Activated CD4-positive, alpha-beta T cell treated with anti-CD3 and anti-CD28 coated beads, Interleukin-2, amount 10 ng/mL, durations not matched to agents 7 days and 5 days (primary cell): ENCODE results near the gene ADCYAP1R1. TPM values are rescaled to one million over a fixed set of nuclear protein-coding genes. Genes with fewer than 3 reads are reported as not detected.

Experiments used
- CTCF ChIA-PET: fragments of 350-600 bp; sonication (Branson Sonifier 250); formaldehyde crosslinking; loops from one replicate; lab custom pipeline; 2021; ENCODE audit warnings: antibody characterized with exemption; lab: Charles Lee
- POLR2A ChIA-PET: fragments of 350-600 bp; sonication (Branson Sonifier 250); formaldehyde crosslinking; loops from one replicate; lab custom pipeline; 2021; ENCODE audit warnings: antibody characterized with exemption; lab: Charles Lee
- DNase-seq: peaks from one replicate; pipeline ENCODE4 v3.0.0-alpha.2; 2020
- H3K27ac Mint-ChIP-seq: one replicate; pipeline ENCODE4 v1.8.0; 2021; ENCODE audit warnings: mild to moderate bottlenecking, moderate library complexity, mixed read lengths
- H3K27me3 Mint-ChIP-seq: one replicate; pipeline ENCODE4 v1.8.0; 2021; ENCODE audit warnings: mixed read lengths
- H3K36me3 Mint-ChIP-seq: one replicate; pipeline ENCODE4 v1.8.0; 2021; ENCODE audit warnings: low read depth, mixed read lengths
- H3K4me1 Mint-ChIP-seq: one replicate; pipeline ENCODE4 v1.8.0; 2021; ENCODE audit warnings: mixed read lengths
- H3K4me3 Mint-ChIP-seq: one replicate; pipeline ENCODE4 v1.8.0; 2021; ENCODE audit warnings: mild to moderate bottlenecking, moderate library complexity, mixed read lengths
- H3K9me3 Mint-ChIP-seq: one replicate; pipeline ENCODE4 v1.8.0; 2021; ENCODE audit warnings: mixed read lengths
- total RNA-seq, 2 experiments: library from RNA; stranded (reverse); gene quantifications; one replicate each; pipeline ENCODE4 v1.2.3, GENCODE V29; 2021

Gene ADCYAP1R1
- total RNA-seq, 2 experiments from 2014 or later: not detected

DNA sequence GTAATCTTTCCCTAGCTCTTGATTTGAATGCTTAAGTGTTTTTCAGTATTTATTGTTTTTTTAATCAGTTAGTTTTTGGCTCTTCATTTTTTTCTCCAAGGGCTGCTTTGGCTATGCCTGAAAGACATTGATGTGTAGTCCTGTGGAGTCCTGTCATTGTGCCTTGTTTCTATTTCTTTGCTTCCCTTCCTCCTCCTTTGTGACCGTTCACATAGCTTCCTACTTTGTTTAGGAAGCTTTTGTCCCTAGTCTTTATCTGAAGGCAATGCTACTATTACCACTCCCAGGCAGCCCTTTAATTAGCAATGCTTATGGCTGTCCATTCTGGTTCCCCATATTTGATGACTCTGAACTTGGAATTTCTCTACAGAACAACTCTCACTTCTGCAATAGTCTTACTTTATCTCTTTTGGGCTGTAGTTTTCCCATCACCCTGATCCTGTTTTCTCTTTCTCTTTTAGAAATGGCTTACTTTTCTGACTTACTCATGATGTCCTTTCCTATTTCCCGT is 39.9 kb downstream of the ADCYAP1R1 start:
- Mint-ChIP-seq H3K4me3 (no peak overlapping the region), H3K27ac (no peak overlapping the region), H3K4me1 (no peaks in the 10 kb centered on the region), H3K36me3 (no peaks in the 10 kb centered on the region), H3K9me3 (no peaks in the 10 kb centered on the region), H3K27me3 (peaks cover 18% of the 10 kb centered on the region)
- DNase-seq: no peak
- POLR2A ChIA-PET: no interaction called here
- CTCF ChIA-PET: no interaction called here

DNA sequence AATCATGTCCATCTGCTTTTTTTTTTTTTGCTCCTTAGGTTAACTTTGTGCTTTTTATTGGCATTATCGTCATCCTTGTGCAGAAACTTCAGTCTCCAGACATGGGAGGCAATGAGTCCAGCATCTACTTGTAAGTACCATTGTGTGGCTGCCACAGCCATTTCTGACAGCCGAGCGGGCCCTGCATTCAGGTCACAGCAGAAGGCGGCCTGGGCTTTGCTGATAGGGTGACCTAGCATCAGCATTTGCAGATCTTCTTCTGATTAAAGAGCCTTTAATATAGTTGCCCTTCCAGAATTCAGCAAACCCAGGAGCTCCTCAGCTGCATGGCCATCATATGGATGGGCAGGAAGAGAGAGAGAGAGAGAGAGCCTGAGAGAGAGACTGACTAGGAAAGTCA is 40.5 kb downstream of the ADCYAP1R1 start:
- no peaks in the 10 kb centered on the region for H3K9me3 Mint-ChIP-seq
- H3K36me3 Mint-ChIP-seq: no peaks in the 10 kb centered on the region
- no peaks in the 10 kb centered on the region for H3K4me1 Mint-ChIP-seq
- H3K4me3 Mint-ChIP-seq: no peak overlapping the region
- DNase-seq: no peak
- no peak overlapping the region for H3K27ac Mint-ChIP-seq
- ChIA-PET CTCF (no interaction called here), POLR2A (no interaction called here)
- peaks cover 18% of the 10 kb centered on the region for H3K27me3 Mint-ChIP-seq

GRCh38 chr7:31093282-31093681 is 41.2 kb downstream of the ADCYAP1R1 start:
- Mint-ChIP-seq H3K27ac (no peak overlapping the region), H3K4me1 (no peaks in the 10 kb centered on the region), H3K36me3 (no peaks in the 10 kb centered on the region), H3K27me3 (peaks cover 18% of the 10 kb centered on the region), H3K9me3 (no peaks in the 10 kb centered on the region), H3K4me3 (no peak overlapping the region)
- ChIA-PET CTCF (no interaction called here), POLR2A (no interaction called here)
- no peak for DNase-seq

- no peak overlapping the region for H3K27ac Mint-ChIP-seq
- H3K4me3 Mint-ChIP-seq: no peak overlapping the region
- CTCF ChIA-PET: interaction anchor here (0.7 kb wide), 1 partner anchor 1621 kb away, joined by 3 read pairs; no protein-coding TSS in a partner anchor
- no peaks in the 10 kb centered on the region for H3K36me3 Mint-ChIP-seq
- POLR2A ChIA-PET: no interaction called here
- no peaks in the 10 kb centered on the region for H3K9me3 Mint-ChIP-seq
- H3K4me1 Mint-ChIP-seq: no peaks in the 10 kb centered on the region
- peaks cover 15% of the 10 kb centered on the region for H3K27me3 Mint-ChIP-seq
- DNase-seq: no peak
Observed at GRCh38 chr7:31094271-31094670, 42.2 kb downstream of the ADCYAP1R1 start.

DNA sequence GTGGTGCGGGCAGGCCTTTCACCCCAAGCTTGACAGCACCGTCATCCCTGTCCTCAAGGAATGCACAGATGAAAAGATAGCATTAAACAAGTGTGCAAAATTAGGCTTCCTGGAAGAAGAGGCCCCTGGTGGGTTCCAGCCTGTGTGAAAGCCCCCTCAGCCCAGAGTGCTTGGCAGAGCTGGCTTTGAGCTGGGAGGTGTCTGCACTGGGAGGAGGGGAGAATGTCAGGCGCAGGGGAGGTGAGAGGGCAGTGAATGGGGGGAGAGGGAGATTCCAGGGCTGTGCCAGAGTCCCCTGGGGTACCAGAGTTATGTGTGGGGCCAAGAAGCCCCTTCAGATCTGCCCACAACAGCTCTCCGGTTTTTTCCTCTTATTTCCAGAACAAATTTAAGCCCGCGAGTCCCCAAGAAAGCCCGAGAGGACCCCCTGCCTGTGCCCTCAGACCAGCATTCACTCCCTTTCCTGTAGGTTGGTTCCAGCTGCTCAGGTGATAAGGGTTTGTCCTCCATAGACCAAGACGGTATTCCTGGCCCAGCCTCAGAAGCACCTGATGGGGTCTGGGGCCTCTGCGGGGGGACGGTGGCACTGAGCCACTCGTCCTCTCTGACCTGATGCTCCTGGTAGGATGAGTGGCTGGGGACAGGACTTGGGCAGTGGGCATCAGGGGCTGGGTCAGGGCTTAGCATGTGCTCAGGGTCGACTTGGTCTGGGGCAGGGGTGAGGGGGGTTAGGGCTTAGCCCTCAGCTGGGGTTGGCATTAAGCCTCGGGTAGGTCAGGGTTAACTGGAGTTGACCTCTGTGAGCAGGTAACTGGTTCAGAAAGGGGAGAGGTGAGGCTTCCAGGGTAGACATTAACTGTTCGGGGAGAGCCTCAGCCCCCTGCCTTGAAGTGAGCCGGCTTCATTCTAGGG is 43.4 kb downstream of the ADCYAP1R1 start:
- ChIA-PET POLR2A (no interaction called here), CTCF (no interaction called here)
- Mint-ChIP-seq H3K9me3 (no peaks in the 10 kb centered on the region), H3K36me3 (no peaks in the 10 kb centered on the region), H3K4me1 (no peaks in the 10 kb centered on the region), H3K4me3 (no peak overlapping the region), H3K27me3 (peaks cover 10% of the 10 kb centered on the region), H3K27ac (no peak overlapping the region)
- no peak for DNase-seq

DNA sequence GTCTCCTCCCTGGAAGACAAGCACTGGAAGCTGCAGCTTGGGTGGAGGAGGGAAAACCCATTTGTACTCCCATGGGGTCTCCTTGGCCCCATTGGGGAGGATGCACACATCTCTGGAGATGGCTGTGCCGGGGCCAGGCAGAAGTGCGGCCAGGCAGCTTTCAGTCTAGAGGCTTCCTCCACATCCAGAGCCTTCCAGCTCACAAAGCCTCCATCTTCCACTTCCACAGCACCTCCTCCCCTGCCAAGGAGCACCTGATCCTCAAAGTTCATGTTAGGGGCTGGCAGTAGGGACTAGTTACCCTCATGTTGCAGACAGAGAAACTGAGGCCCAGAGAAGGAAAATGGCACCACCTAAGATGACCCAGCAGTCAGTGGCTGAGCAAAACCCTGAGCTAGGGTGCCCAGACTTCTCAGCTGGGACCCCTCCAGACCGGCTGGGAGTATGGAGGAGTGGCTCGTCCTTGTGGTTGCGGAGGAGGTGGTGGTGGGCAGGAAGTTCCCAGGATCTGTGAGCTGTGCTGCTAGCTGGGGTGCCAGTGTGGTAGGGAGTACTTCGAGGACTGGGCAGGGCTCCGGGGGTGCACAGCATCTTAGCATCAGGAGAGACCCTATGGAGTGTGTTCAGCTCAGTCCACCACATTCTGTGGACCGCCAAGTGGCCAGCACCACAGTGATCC is 44.2 kb downstream of the ADCYAP1R1 start:
- Mint-ChIP-seq H3K4me1 (no peaks in the 10 kb centered on the region), H3K36me3 (no peaks in the 10 kb centered on the region), H3K4me3 (no peak overlapping the region), H3K27ac (no peak overlapping the region), H3K27me3 (peaks cover 7% of the 10 kb centered on the region), H3K9me3 (no peaks in the 10 kb centered on the region)
- POLR2A ChIA-PET: no interaction called here
- CTCF ChIA-PET: no interaction called here
- DNase-seq: no peak

- peaks cover 6% of the 10 kb centered on the region for H3K27me3 Mint-ChIP-seq
- H3K4me3 Mint-ChIP-seq: no peak overlapping the region
- H3K4me1 Mint-ChIP-seq: no peaks in the 10 kb centered on the region
- no peak overlapping the region for H3K27ac Mint-ChIP-seq
- CTCF ChIA-PET: no interaction called here
- no peaks in the 10 kb centered on the region for H3K9me3 Mint-ChIP-seq
- no peaks in the 10 kb centered on the region for H3K36me3 Mint-ChIP-seq
- no peak for DNase-seq
- POLR2A ChIA-PET: no interaction called here
Observed at GRCh38 chr7:31096877-31097258, 44.8 kb downstream of the ADCYAP1R1 start.

- H3K4me3 Mint-ChIP-seq: no peak overlapping the region
- H3K27ac Mint-ChIP-seq: no peak overlapping the region
- DNase-seq: no peak
- CTCF ChIA-PET: interaction anchor here (0.8 kb wide), 1 partner anchor 162 kb away, joined by 3 read pairs; no protein-coding TSS in a partner anchor
- POLR2A ChIA-PET: no interaction called here
- no peaks in the 10 kb centered on the region for H3K27me3 Mint-ChIP-seq
- H3K4me1 Mint-ChIP-seq: no peaks in the 10 kb centered on the region
- H3K9me3 Mint-ChIP-seq: no peaks in the 10 kb centered on the region
- H3K36me3 Mint-ChIP-seq: no peaks in the 10 kb centered on the region
Observed at GRCh38 chr7:31098642-31099360, 46.7 kb downstream of the ADCYAP1R1 start.

GRCh38 chr7:31099451-31100444 is 47.6 kb downstream of the ADCYAP1R1 start:
- Mint-ChIP-seq H3K27me3 (no peaks in the 10 kb centered on the region), H3K4me1 (no peaks in the 10 kb centered on the region), H3K4me3 (no peak overlapping the region), H3K27ac (no peak overlapping the region), H3K9me3 (no peaks in the 10 kb centered on the region), H3K36me3 (no peaks in the 10 kb centered on the region)
- ChIA-PET CTCF (interaction anchor here (0.8 kb wide), 1 partner anchor 163 kb away, joined by 3 read pairs; no protein-coding TSS in a partner anchor), POLR2A (no interaction called here)
- no peak for DNase-seq

DNA sequence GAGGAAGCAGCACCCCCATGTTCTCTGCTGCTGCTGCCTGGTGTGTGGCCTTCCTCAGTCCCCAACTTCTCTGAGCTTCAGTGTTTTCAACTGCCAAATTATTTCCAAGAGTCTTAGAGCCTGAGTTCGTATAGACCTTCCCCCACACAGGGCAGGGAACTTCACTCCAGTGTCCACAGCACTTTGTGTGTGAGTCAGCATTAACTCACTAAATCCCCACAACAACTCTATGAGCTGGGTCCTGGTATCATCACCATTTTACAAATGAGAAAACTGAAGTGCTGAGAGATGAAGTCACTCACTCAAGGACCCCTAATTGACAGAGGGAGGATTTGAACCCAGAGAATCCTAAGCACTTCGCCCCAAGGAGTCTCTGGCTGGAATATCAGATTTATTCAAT is 48.3 kb downstream of the ADCYAP1R1 start:
- ChIA-PET POLR2A (no interaction called here), CTCF (no interaction called here)
- DNase-seq: no peak
- no peaks in the 10 kb centered on the region for H3K9me3 Mint-ChIP-seq
- H3K36me3 Mint-ChIP-seq: no peaks in the 10 kb centered on the region
- H3K4me1 Mint-ChIP-seq: no peaks in the 10 kb centered on the region
- H3K27ac Mint-ChIP-seq: no peak overlapping the region
- no peak overlapping the region for H3K4me3 Mint-ChIP-seq
- H3K27me3 Mint-ChIP-seq: no peaks in the 10 kb centered on the region

GRCh38 chr7:31100871-31101270 is 48.8 kb downstream of the ADCYAP1R1 start:
- POLR2A ChIA-PET: no interaction called here
- Mint-ChIP-seq H3K27ac (no peak overlapping the region), H3K9me3 (no peaks in the 10 kb centered on the region), H3K27me3 (no peaks in the 10 kb centered on the region), H3K4me1 (no peaks in the 10 kb centered on the region), H3K4me3 (no peak overlapping the region), H3K36me3 (no peaks in the 10 kb centered on the region)
- CTCF ChIA-PET: no interaction called here
- DNase-seq: no peak

- no peaks in the 10 kb centered on the region for H3K27me3 Mint-ChIP-seq
- POLR2A ChIA-PET: no interaction called here
Observed at GRCh38 chr7:31101544-31101943, 49.4 kb downstream of the ADCYAP1R1 start.

More at GRCh38 chr7:31101544-31101943, 49.4 kb downstream of the ADCYAP1R1 start:
- Mint-ChIP-seq H3K9me3 (no peaks in the 10 kb centered on the region), H3K27ac (no peak overlapping the region), H3K4me1 (no peaks in the 10 kb centered on the region), H3K4me3 (no peak overlapping the region), H3K36me3 (no peaks in the 10 kb centered on the region)
- CTCF ChIA-PET: no interaction called here
- DNase-seq: no peak
